Measurements from ENCODE around the gene GNAQ. TPM values are rescaled to one million over a fixed set of nuclear protein-coding genes. Genes with fewer than 3 reads are reported as not detected.
A peak's percentile ranks its signal among the peaks of the same experiment; 100 is the strongest.

GNAQ gene
- total and polyA plus RNA-seq, 2 of the 13 experiments (the other 11 are each of a cell fraction or from before 2014, with no cell fraction given), result 16.5 to 17.7 TPM

GRCh38 chr9:78004478-78005229 lies 27.0 kb downstream of the GNAQ start (continued):
- TF ChIP-seq GLI4 (CRISPR knock-in tag; IDR thresholded peaks at IDR 0.05; ENCODE audit: borderline replicate concordance) (no peak), ZZZ3 (CRISPR knock-in tag; IDR thresholded peaks at IDR 0.05; ENCODE audit: borderline replicate concordance) (no peak), E2F5 (CRISPR knock-in tag; conservative IDR thresholded peaks at IDR 0.05) (no peak), ZNF513 (CRISPR knock-in tag; conservative IDR thresholded peaks at IDR 0.05) (no peak), ZNF800 (CRISPR knock-in tag; IDR thresholded peaks at IDR 0.05) (no peak), ZFX (CRISPR knock-in tag; IDR thresholded peaks at IDR 0.05; ENCODE audit: low read depth) (no peak), ZNF574 (CRISPR knock-in tag; IDR thresholded peaks at IDR 0.05) (no peak), NFYC (CRISPR knock-in tag; IDR thresholded peaks at IDR 0.05) (no peak), PAXIP1 (CRISPR knock-in tag; conservative IDR thresholded peaks at IDR 0.05) (peak; percentile 78), MTF1 (CRISPR knock-in tag; IDR thresholded peaks at IDR 0.05) (no peak), ZBTB21 (CRISPR knock-in tag; IDR thresholded peaks at IDR 0.05) (no peak), GATAD1 (CRISPR knock-in tag; IDR thresholded peaks at IDR 0.05) (no peak), POGK (CRISPR knock-in tag; conservative IDR thresholded peaks at IDR 0.05) (no peak), FOXA3 (CRISPR knock-in tag; IDR thresholded peaks at IDR 0.05) (peak; percentile 91), TOPORS (CRISPR knock-in tag; IDR thresholded peaks at IDR 0.05) (no peak), SSRP1 (CRISPR knock-in tag; IDR thresholded peaks at IDR 0.05) (no peak), ATRX (CRISPR knock-in tag; IDR thresholded peaks at IDR 0.05; ENCODE audit: borderline replicate concordance) (no peak)

All from HepG2 (cell line).